ENCODE measurements around the gene GOLGA1. TPM values are rescaled to one million over a fixed set of nuclear protein-coding genes. Genes with fewer than 3 reads are reported as not detected.

GOLGA1 gene
- total and polyA plus RNA-seq, 2 of the 13 experiments (the other 11 are each of a cell fraction or from before 2014, with no cell fraction given), result 12.7 to 15.9 TPM

- TF ChIP-seq CEBPB (IDR thresholded peaks at IDR 0.05; ENCODE audit: borderline replicate concordance, low read depth, low read length), result peak; percentile 95
- no peak for TF ChIP-seq DR1 (CRISPR knock-in tag; IDR thresholded peaks at IDR 0.05)
- TF ChIP-seq ZNF558 (CRISPR knock-in tag; IDR thresholded peaks at IDR 0.05; ENCODE audit: borderline replicate concordance), result no peak
- no peak for TF ChIP-seq SRSF9 (IDR thresholded peaks at IDR 0.05; ENCODE audit: borderline replicate concordance, insufficient read depth, low read depth, low read length, poor library complexity, severe bottlenecking)
- no peak for TF ChIP-seq MED8 (CRISPR knock-in tag; IDR thresholded peaks at IDR 0.05; ENCODE audit: insufficient replicate concordance)
- TF ChIP-seq TBX3 (IDR thresholded peaks at IDR 0.05; ENCODE audit: borderline replicate concordance), result peak; percentile 75; the same call in 1 of the 2 replicates
- peak; percentile 21; the same call in 1 of the 2 replicates for TF ChIP-seq ZMYM4 (CRISPR knock-in tag; IDR thresholded peaks at IDR 0.05)
- no peak for TF ChIP-seq MTF1 (CRISPR knock-in tag; IDR thresholded peaks at IDR 0.05)
- TF ChIP-seq, protein P1, sequence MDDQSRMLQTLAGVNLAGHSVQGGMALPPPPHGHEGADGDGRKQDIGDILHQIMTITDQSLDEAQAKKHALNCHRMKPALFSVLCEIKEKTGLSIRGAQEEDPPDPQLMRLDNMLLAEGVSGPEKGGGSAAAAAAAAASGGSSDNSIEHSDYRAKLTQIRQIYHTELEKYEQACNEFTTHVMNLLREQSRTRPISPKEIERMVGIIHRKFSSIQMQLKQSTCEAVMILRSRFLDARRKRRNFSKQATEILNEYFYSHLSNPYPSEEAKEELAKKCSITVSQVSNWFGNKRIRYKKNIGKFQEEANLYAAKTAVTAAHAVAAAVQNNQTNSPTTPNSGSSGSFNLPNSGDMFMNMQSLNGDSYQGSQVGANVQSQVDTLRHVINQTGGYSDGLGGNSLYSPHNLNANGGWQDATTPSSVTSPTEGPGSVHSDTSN (CRISPR knock-in tag; IDR thresholded peaks at IDR 0.05; ENCODE audit: borderline replicate concordance), result no peak
- TF ChIP-seq, protein P2, sequence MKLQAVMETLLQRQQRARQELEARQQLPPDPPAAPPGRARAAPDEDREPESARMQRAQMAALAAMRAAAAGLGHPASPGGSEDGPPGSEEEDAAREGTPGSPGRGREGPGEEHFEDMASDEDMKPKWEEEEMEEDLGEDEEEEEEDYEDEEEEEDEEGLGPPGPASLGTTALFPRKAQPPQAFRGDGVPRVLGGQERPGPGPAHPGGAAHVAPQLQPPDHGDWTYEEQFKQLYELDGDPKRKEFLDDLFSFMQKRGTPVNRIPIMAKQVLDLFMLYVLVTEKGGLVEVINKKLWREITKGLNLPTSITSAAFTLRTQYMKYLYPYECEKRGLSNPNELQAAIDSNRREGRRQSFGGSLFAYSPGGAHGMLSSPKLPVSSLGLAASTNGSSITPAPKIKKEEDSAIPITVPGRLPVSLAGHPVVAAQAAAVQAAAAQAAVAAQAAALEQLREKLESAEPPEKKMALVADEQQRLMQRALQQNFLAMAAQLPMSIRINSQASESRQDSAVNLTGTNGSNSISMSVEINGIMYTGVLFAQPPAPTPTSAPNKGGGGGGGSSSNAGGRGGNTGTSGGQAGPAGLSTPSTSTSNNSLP (IDR thresholded peaks at IDR 0.05; ENCODE audit: low read depth, low read length), result peak; percentile 98
- peak; percentile 62; the same call in 1 of the 2 replicates for TF ChIP-seq ONECUT2 (CRISPR knock-in tag; IDR thresholded peaks at IDR 0.05)
- TF ChIP-seq TOPORS (CRISPR knock-in tag; IDR thresholded peaks at IDR 0.05), result no peak
- TF ChIP-seq, protein P3, sequence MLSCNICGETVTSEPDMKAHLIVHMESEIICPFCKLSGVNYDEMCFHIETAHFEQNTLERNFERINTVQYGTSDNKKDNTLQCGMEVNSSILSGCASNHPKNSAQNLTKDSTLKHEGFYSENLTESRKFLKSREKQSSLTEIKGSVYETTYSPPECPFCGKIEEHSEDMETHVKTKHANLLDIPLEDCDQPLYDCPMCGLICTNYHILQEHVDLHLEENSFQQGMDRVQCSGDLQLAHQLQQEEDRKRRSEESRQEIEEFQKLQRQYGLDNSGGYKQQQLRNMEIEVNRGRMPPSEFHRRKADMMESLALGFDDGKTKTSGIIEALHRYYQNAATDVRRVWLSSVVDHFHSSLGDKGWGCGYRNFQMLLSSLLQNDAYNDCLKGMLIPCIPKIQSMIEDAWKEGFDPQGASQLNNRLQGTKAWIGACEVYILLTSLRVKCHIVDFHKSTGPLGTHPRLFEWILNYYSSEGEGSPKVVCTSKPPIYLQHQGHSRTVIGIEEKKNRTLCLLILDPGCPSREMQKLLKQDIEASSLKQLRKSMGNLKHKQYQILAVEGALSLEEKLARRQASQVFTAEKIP (CRISPR knock-in tag; IDR thresholded peaks at IDR 0.05; ENCODE audit: borderline replicate concordance), result no peak
- TF ChIP-seq RARA (CRISPR knock-in tag; IDR thresholded peaks at IDR 0.05), result peak; percentile 43; the same call in 1 of the 2 replicates
- TF ChIP-seq ZFP41 (CRISPR knock-in tag; IDR thresholded peaks at IDR 0.05; ENCODE audit: borderline replicate concordance), result no peak
- no peak for TF ChIP-seq ZNF549 (CRISPR knock-in tag; IDR thresholded peaks at IDR 0.05)
- TF ChIP-seq ZNF34 (CRISPR knock-in tag; IDR thresholded peaks at IDR 0.05; ENCODE audit: borderline replicate concordance), result no peak
- TF ChIP-seq FLYWCH1 (CRISPR knock-in tag; IDR thresholded peaks at IDR 0.05), result no peak
- TF ChIP-seq MTERF4 (CRISPR knock-in tag; IDR thresholded peaks at IDR 0.05), result peak; percentile 49; the same call in 1 of the 2 replicates
- peak; percentile 32; the same call in 1 of the 2 replicates for TF ChIP-seq FOXK1 (CRISPR knock-in tag; IDR thresholded peaks at IDR 0.05; ENCODE audit: borderline replicate concordance, low read depth)
- TF ChIP-seq NFE2L1 (CRISPR knock-in tag; IDR thresholded peaks at IDR 0.05; ENCODE audit: borderline replicate concordance), result no peak
- TF ChIP-seq ETS1 (CRISPR knock-in tag; IDR thresholded peaks at IDR 0.05), result no peak
These were observed 43.1 kb downstream of the GOLGA1 start (continued) for GRCh38 chr9:124897570-124898460.

Measured in HepG2 (cell line).